ENCODE data around the gene FBN1.

FBN1 gene

GRCh38 chr15:48617619-48618018, 27.9 kb downstream of the FBN1 start:
- no peak for DNase-seq

GRCh38 chr15:48616216-48616615, 29.3 kb downstream of the FBN1 start:
- DNase-seq, result no peak

- no peak for DNase-seq
Measured at GRCh38 chr15:48614051-48614450, 31.5 kb downstream of the FBN1 start.

GRCh38 chr15:48609486-48609885, 36.0 kb downstream of the FBN1 start:
- DNase-seq, result no peak

GRCh38 chr15:48607846-48608245, 37.7 kb downstream of the FBN1 start:
- DNase-seq, result no peak

- no peak for DNase-seq
Measured at GRCh38 chr15:48604567-48604966, 40.9 kb downstream of the FBN1 start.

- DNase-seq, result no peak
Measured at GRCh38 chr15:48603922-48604321, 41.6 kb downstream of the FBN1 start.

GRCh38 chr15:48603123-48603500, 42.4 kb downstream of the FBN1 start:
- DNase-seq, result no peak

GRCh38 chr15:48602358-48603122, 43.0 kb downstream of the FBN1 start:
- DNase-seq, result no peak

GRCh38 chr15:48601095-48601494, 44.4 kb downstream of the FBN1 start:
- DNase-seq, result no peak

GRCh38 chr15:48596841-48597240, 48.7 kb downstream of the FBN1 start:
- no peak for DNase-seq

GRCh38 chr15:48596415-48596814, 49.1 kb downstream of the FBN1 start:
- DNase-seq, result no peak

GRCh38 chr15:48595981-48596380, 49.5 kb downstream of the FBN1 start:
- no peak for DNase-seq

GRCh38 chr15:48592933-48593332, 52.6 kb downstream of the FBN1 start:
- DNase-seq, result no peak

- no peak for DNase-seq
Measured at GRCh38 chr15:48592221-48592731, 53.2 kb downstream of the FBN1 start.

GRCh38 chr15:48590723-48591122, 54.8 kb downstream of the FBN1 start:
- DNase-seq, result no peak

GRCh38 chr15:48584812-48585563, 60.5 kb downstream of the FBN1 start:
- DNase-seq, result no peak

- DNase-seq, result no peak
Measured at GRCh38 chr15:48584090-48584811, 61.3 kb downstream of the FBN1 start.

GRCh38 chr15:48582452-48583247, 62.9 kb downstream of the FBN1 start:
- DNase-seq, result no peak

- DNase-seq, result no peak
Measured at GRCh38 chr15:48581219-48581618, 64.3 kb downstream of the FBN1 start.

GRCh38 chr15:48580736-48581135, 64.8 kb downstream of the FBN1 start:
- DNase-seq, result no peak

GRCh38 chr15:48579945-48580671, 65.4 kb downstream of the FBN1 start:
- no peak for DNase-seq

All from NCI-H1048 (cell line).